ENCODE data around the gene MAMLD1. TPM values are rescaled to one million over a fixed set of nuclear protein-coding genes. Genes with fewer than 3 reads are reported as not detected.

MAMLD1 gene
- total RNA-seq, 3 donors from 2014 or later (not counting 1 experiment from before 2014, with no cell fraction given), result 0.23 to 1.1 (median 0.45) TPM

DNA sequence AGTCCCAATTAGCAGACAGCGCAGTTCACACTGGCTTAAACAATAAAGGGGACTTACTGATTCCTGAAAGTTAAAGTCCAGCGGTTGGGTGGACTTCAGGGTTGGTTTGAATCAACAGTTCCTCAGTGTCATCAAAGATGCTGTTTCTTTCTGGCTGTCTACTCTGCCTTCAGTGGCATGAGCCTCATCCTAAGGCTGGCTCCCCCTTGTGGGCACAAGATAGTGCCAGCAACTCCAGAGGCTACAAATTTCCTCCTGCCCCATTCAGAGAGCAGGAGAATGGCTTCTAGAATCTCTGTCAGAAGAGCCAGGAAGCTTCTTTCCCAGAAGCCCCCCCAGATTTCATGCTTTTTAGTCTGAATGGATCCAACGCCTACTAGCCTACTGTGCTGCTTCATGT is 122.9 kb downstream of the MAMLD1 start:
- Mint-ChIP-seq H3K27me3 (ENCODE audit: low read depth in 2 of 2) (peaks cover 0 to 32% of the 10 kb centered on the region in 2 donors), H3K36me3 (no peaks in the 10 kb centered on the region), H3K4me3 (no peak overlapping the region), H3K4me1 (no peaks in the 10 kb centered on the region), H3K27ac (no peak overlapping the region), H3K9me3 (no peaks in the 10 kb centered on the region)
- ATAC-seq (peak in 1 of 3 donors; percentile 65), DNase-seq (peak in 1 of 2 donors; percentile 70)
- no peaks in the 10 kb centered on the region for H3K4me1 ChIP-seq (ENCODE audit: control insufficient read depth, insufficient read depth, low read length)
- no peaks in the 10 kb centered on the region for H3K27me3 ChIP-seq (ENCODE audit: control insufficient read depth, insufficient read depth, low read length)
- TF ChIP-seq, protein P1, sequence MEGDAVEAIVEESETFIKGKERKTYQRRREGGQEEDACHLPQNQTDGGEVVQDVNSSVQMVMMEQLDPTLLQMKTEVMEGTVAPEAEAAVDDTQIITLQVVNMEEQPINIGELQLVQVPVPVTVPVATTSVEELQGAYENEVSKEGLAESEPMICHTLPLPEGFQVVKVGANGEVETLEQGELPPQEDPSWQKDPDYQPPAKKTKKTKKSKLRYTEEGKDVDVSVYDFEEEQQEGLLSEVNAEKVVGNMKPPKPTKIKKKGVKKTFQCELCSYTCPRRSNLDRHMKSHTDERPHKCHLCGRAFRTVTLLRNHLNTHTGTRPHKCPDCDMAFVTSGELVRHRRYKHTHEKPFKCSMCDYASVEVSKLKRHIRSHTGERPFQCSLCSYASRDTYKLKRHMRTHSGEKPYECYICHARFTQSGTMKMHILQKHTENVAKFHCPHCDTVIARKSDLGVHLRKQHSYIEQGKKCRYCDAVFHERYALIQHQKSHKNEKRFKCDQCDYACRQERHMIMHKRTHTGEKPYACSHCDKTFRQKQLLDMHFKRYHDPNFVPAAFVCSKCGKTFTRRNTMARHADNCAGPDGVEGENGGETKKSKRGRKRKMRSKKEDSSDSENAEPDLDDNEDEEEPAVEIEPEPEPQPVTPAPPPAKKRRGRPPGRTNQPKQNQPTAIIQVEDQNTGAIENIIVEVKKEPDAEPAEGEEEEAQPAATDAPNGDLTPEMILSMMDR (IDR thresholded peaks at IDR 0.05), result no peak
- intact Hi-C loops (cut with micrococcal nuclease), result no loop called here
- H3K9me3 ChIP-seq (ENCODE audit: control insufficient read depth, insufficient read depth, low read length), result no peaks in the 10 kb centered on the region
- no peak overlapping the region for H3K27ac ChIP-seq (ENCODE audit: low read length)
- no peak overlapping the region for H3K4me3 ChIP-seq (ENCODE audit: low read length)
- WGBS (ENCODE audit: insufficient coverage), result 79% methylated on average over 3 of the region's 3 CpGs
- no peaks in the 10 kb centered on the region for H3K36me3 ChIP-seq (ENCODE audit: control insufficient read depth, insufficient read depth, low read length)

- Mint-ChIP-seq H3K4me1 (no peaks in the 10 kb centered on the region), H3K27me3 (ENCODE audit: low read depth in 2 of 2) (peaks cover 0 to 32% of the 10 kb centered on the region in 2 donors), H3K36me3 (no peaks in the 10 kb centered on the region), H3K9me3 (no peaks in the 10 kb centered on the region), H3K27ac (no peak overlapping the region), H3K4me3 (no peak overlapping the region)
- intact Hi-C loops (cut with micrococcal nuclease), result no loop called here
- Histone ChIP-seq H3K9me3 (ENCODE audit: control insufficient read depth, insufficient read depth, low read length) (no peaks in the 10 kb centered on the region), H3K4me3 (ENCODE audit: low read length) (no peak overlapping the region), H3K27ac (ENCODE audit: low read length) (no peak overlapping the region), H3K4me1 (ENCODE audit: control insufficient read depth, insufficient read depth, low read length) (no peaks in the 10 kb centered on the region), H3K27me3 (ENCODE audit: control insufficient read depth, insufficient read depth, low read length) (no peaks in the 10 kb centered on the region), H3K36me3 (ENCODE audit: control insufficient read depth, insufficient read depth, low read length) (no peaks in the 10 kb centered on the region)
- no peak for DNase-seq
- ATAC-seq, result no peak
- WGBS (ENCODE audit: insufficient coverage), result 89% methylated on average over 2 of the region's 5 CpGs
- TF ChIP-seq, protein P1 (IDR thresholded peaks at IDR 0.05), result no peak
Observed at GRCh38 chrX:150487369-150488094, 124.4 kb downstream of the MAMLD1 start.

DNA sequence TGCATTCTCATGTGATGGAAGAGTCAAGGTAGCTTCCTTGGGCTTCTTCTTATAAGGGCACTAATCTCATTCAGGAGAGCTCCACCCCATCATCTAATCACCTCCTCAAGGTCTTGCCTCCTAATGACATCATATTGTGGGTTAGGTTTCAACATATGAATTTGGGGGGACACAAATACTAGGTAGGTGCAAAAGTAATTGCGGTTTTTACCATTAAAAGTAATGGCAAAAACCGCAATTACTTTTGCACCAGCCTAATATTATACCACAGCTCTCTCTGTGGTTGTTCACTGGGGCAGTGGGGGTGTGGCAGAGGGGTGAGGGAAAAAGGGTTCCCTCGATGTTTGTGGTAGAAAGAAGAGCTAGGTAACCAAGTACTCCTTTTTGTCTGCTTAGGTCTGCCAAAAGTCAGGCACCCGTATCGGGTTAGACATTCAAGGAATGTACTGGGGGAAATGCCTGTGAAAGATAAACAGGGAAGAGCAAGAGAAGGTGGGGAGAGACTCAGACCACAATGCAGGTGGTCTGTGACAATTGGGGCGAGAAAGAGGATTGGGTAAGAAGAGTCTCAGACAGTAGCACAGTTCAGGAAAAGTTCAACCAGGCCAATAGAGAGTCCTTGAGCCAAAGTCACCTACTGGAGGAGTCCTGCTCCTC is 126.4 kb downstream of the MAMLD1 start:
- Mint-ChIP-seq H3K9me3 (no peaks in the 10 kb centered on the region), H3K4me1 (no peaks in the 10 kb centered on the region), H3K4me3 (no peak overlapping the region), H3K36me3 (no peaks in the 10 kb centered on the region), H3K27ac (no peak overlapping the region), H3K27me3 (ENCODE audit: low read depth in 2 of 2) (peaks cover 0 to 32% of the 10 kb centered on the region in 2 donors)
- intact Hi-C loops (cut with micrococcal nuclease), result no loop called here
- Histone ChIP-seq H3K4me1 (ENCODE audit: control insufficient read depth, insufficient read depth, low read length) (no peaks in the 10 kb centered on the region), H3K27me3 (ENCODE audit: control insufficient read depth, insufficient read depth, low read length) (no peaks in the 10 kb centered on the region), H3K36me3 (ENCODE audit: control insufficient read depth, insufficient read depth, low read length) (no peaks in the 10 kb centered on the region), H3K27ac (ENCODE audit: low read length) (no peak overlapping the region), H3K9me3 (ENCODE audit: control insufficient read depth, insufficient read depth, low read length) (no peaks in the 10 kb centered on the region), H3K4me3 (ENCODE audit: low read length) (no peak overlapping the region)
- TF ChIP-seq, protein P1 (IDR thresholded peaks at IDR 0.05), result no peak
- 87% methylated on average over 4 of the region's 6 CpGs for WGBS (ENCODE audit: insufficient coverage)
- ATAC-seq (no peak), DNase-seq (no peak)

Measured in natural killer cell (primary cell).